ENCODE measurements around the gene CD70. TPM values are rescaled to one million over a fixed set of nuclear protein-coding genes. Genes with fewer than 3 reads are reported as not detected.

CD70 gene
- not detected for polyA plus RNA-seq (2012; ENCODE audit: insufficient read length, low read depth)

GRCh38 chr19:6590827-6591319 lies at the start of gene CD70:
CD70 (minus strand) TSS chr19:6591150; CDS start chr19:6591002, 148 bp downstream.
- TF ChIP-seq, protein P1, sequence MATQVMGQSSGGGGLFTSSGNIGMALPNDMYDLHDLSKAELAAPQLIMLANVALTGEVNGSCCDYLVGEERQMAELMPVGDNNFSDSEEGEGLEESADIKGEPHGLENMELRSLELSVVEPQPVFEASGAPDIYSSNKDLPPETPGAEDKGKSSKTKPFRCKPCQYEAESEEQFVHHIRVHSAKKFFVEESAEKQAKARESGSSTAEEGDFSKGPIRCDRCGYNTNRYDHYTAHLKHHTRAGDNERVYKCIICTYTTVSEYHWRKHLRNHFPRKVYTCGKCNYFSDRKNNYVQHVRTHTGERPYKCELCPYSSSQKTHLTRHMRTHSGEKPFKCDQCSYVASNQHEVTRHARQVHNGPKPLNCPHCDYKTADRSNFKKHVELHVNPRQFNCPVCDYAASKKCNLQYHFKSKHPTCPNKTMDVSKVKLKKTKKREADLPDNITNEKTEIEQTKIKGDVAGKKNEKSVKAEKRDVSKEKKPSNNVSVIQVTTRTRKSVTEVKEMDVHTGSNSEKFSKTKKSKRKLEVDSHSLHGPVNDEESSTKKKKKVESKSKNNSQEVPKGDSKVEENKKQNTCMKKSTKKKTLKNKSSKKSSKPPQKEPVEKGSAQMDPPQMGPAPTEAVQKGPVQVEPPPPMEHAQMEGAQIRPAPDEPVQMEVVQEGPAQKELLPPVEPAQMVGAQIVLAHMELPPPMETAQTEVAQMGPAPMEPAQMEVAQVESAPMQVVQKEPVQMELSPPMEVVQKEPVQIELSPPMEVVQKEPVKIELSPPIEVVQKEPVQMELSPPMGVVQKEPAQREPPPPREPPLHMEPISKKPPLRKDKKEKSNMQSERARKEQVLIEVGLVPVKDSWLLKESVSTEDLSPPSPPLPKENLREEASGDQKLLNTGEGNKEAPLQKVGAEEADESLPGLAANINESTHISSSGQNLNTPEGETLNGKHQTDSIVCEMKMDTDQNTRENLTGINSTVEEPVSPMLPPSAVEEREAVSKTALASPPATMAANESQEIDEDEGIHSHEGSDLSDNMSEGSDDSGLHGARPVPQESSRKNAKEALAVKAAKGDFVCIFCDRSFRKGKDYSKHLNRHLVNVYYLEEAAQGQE (IDR thresholded peaks at IDR 0.05; ENCODE audit: insufficient read depth in 1 of 2, low read depth in 2 of 2, low read length in 2 of 2) = no peak
- TF ChIP-seq TAF1 (IDR thresholded peaks at IDR 0.05; ENCODE audit: borderline replicate concordance, insufficient read depth, low read length) (no peak), SIN3A (IDR thresholded peaks at IDR 0.05; ENCODE audit: borderline replicate concordance, insufficient read depth, low read length) (no peak), POLR2AphosphoS5 (IDR thresholded peaks at IDR 0.05; ENCODE audit: low read depth, low read length) (no peak), FOXP2 (optimal IDR thresholded peaks at IDR 0.05; ENCODE audit: borderline replicate concordance, extremely low read depth, extremely low read length, insufficient read depth) (no peak)

DNA sequence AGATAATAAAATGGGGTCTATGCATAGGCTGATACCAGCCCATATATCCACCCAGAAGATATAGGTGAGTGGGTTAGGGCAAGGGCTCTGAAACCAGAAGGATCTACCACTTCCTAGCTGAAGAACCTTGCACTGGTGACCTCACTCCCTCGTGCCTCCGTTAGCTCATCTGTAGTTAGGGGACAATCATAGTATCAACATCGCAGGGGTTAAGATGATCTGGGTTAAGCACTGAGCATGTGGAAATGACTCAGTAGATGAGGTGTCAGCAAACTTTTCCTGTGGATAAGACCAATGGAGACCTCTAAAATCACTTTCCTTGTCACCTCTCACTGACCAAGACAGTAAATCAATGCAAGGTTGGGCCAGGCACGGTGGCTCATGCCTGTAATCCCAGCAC lies 48.5 kb upstream of the CD70 start:
- no peak for TF ChIP-seq FOXP2 (optimal IDR thresholded peaks at IDR 0.05; ENCODE audit: borderline replicate concordance, extremely low read depth, extremely low read length, insufficient read depth)
- TF ChIP-seq SIN3A (IDR thresholded peaks at IDR 0.05; ENCODE audit: borderline replicate concordance, insufficient read depth, low read length) = no peak

DNA sequence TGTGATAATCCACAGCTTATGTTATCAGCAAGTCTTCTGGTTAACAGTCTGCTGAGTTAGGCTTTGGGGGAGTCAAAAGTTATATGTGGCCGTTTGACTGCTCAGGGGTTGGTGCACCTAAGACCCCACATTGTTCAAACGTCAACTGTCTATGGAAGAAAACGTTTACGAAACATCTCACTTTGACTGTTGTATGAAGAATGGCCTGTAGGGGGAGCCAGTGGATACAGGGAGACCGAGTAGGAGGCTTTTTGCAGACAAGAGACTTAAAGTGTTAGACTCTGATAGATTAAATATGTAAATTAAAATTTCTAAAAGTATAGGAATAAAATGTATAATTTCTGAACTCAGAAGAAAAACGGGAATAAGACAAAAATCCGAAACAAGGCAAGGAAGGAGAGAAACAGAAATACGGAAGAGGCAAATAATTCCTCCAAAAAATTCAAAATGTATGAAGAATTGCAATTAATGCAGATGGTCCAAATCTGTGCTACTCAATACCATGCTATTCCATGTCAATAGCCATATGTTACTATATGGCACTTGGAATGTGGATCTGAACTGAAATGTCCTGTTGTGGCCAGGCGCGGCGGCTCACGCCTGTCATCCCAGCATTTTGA lies 41.2 kb upstream of the CD70 start:
- no peak for TF ChIP-seq POLR2AphosphoS5 (IDR thresholded peaks at IDR 0.05; ENCODE audit: low read depth, low read length)
- no peak for TF ChIP-seq SIN3A (IDR thresholded peaks at IDR 0.05; ENCODE audit: borderline replicate concordance, insufficient read depth, low read length)

- TF ChIP-seq FOXP2 (optimal IDR thresholded peaks at IDR 0.05; ENCODE audit: borderline replicate concordance, extremely low read depth, extremely low read length, insufficient read depth) (no peak), TAF1 (IDR thresholded peaks at IDR 0.05; ENCODE audit: borderline replicate concordance, insufficient read depth, low read length) (no peak), POLR2AphosphoS5 (IDR thresholded peaks at IDR 0.05; ENCODE audit: low read depth, low read length) (no peak), SIN3A (IDR thresholded peaks at IDR 0.05; ENCODE audit: borderline replicate concordance, insufficient read depth, low read length) (no peak)
- TF ChIP-seq, protein P1 (IDR thresholded peaks at IDR 0.05; ENCODE audit: insufficient read depth in 1 of 2, low read depth in 2 of 2, low read length in 2 of 2) = no peak
Measured at GRCh38 chr19:6626764-6627163, 35.8 kb upstream of the CD70 start.

DNA sequence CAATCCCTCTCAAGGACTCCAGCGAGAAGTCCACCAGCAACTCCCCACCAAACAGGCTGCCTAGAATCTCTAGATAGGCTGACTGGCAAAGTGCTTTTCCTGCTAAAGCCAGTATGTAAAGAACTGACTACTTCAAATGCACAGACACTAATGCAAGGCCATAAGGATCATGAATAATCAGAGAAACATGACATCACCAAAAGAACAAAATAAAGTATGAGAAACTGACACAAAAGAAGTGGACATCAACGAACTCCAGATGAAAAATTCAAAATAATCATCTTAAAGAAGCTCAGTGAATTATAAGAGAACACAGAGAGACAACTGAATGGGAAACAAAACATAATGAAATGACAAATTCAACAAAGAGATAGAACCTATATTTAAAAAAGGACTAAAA lies 26.4 kb upstream of the CD70 start:
- TF ChIP-seq, protein P1 (IDR thresholded peaks at IDR 0.05; ENCODE audit: insufficient read depth in 1 of 2, low read depth in 2 of 2, low read length in 2 of 2) = no peak
- no peak for TF ChIP-seq FOXP2 (optimal IDR thresholded peaks at IDR 0.05; ENCODE audit: borderline replicate concordance, extremely low read depth, extremely low read length, insufficient read depth)
- TF ChIP-seq TAF1 (IDR thresholded peaks at IDR 0.05; ENCODE audit: borderline replicate concordance, insufficient read depth, low read length) = no peak
- TF ChIP-seq POLR2AphosphoS5 (IDR thresholded peaks at IDR 0.05; ENCODE audit: low read depth, low read length) = no peak
- no peak for TF ChIP-seq SIN3A (IDR thresholded peaks at IDR 0.05; ENCODE audit: borderline replicate concordance, insufficient read depth, low read length)

- no peak for TF ChIP-seq SIN3A (IDR thresholded peaks at IDR 0.05; ENCODE audit: borderline replicate concordance, insufficient read depth, low read length)
- no peak for TF ChIP-seq TAF1 (IDR thresholded peaks at IDR 0.05; ENCODE audit: borderline replicate concordance, insufficient read depth, low read length)
- TF ChIP-seq FOXP2 (optimal IDR thresholded peaks at IDR 0.05; ENCODE audit: borderline replicate concordance, extremely low read depth, extremely low read length, insufficient read depth) = no peak
- TF ChIP-seq, protein P1 (IDR thresholded peaks at IDR 0.05; ENCODE audit: insufficient read depth in 1 of 2, low read depth in 2 of 2, low read length in 2 of 2) = no peak
- TF ChIP-seq POLR2AphosphoS5 (IDR thresholded peaks at IDR 0.05; ENCODE audit: low read depth, low read length) = no peak
Measured at GRCh38 chr19:6616011-6616410, 25.1 kb upstream of the CD70 start.
